ENCODE results near the gene SH3RF3. TPM values are rescaled to one million over a fixed set of nuclear protein-coding genes. Genes with fewer than 3 reads are reported as not detected.

The SH3RF3 gene
- total RNA-seq, 1 donor from 2014 or later = 35.8 TPM

GRCh38 chr2:109382951-109383350, 253.9 kb downstream of the SH3RF3 start:
- no peak for DNase-seq (ENCODE audit: extremely low read depth, low read depth, low spot score)

GRCh38 chr2:109383505-109384307, 254.7 kb downstream of the SH3RF3 start:
- DNase-seq (ENCODE audit: extremely low read depth, low read depth, low spot score) = no peak

- no peak for DNase-seq (ENCODE audit: extremely low read depth, low read depth, low spot score)
Observed at GRCh38 chr2:109384308-109385271, 255.6 kb downstream of the SH3RF3 start.

GRCh38 chr2:109385506-109385905, 256.5 kb downstream of the SH3RF3 start:
- no peak for DNase-seq (ENCODE audit: extremely low read depth, low read depth, low spot score)

- no peak for DNase-seq (ENCODE audit: extremely low read depth, low read depth, low spot score)
Observed at GRCh38 chr2:109386004-109386695, 257.1 kb downstream of the SH3RF3 start.

GRCh38 chr2:109387221-109387735, 258.3 kb downstream of the SH3RF3 start:
- DNase-seq (ENCODE audit: extremely low read depth, low read depth, low spot score) = no peak

- no peak for DNase-seq (ENCODE audit: extremely low read depth, low read depth, low spot score)
Observed at GRCh38 chr2:109387778-109388469, 258.9 kb downstream of the SH3RF3 start.

GRCh38 chr2:109391243-109391642, 262.2 kb downstream of the SH3RF3 start:
- DNase-seq (ENCODE audit: extremely low read depth, low read depth, low spot score) = no peak

GRCh38 chr2:109392140-109392539, 263.1 kb downstream of the SH3RF3 start:
- no peak for DNase-seq (ENCODE audit: extremely low read depth, low read depth, low spot score)

- DNase-seq (ENCODE audit: extremely low read depth, low read depth, low spot score) = no peak
Observed at GRCh38 chr2:109392816-109393661, 264.0 kb downstream of the SH3RF3 start.

GRCh38 chr2:109393662-109393972, 264.6 kb downstream of the SH3RF3 start:
- no peak for DNase-seq (ENCODE audit: extremely low read depth, low read depth, low spot score)

- DNase-seq (ENCODE audit: extremely low read depth, low read depth, low spot score) = no peak
Observed at GRCh38 chr2:109395494-109396201, 266.6 kb downstream of the SH3RF3 start.

- DNase-seq (ENCODE audit: extremely low read depth, low read depth, low spot score) = no peak
Observed at GRCh38 chr2:109396202-109397180, 267.5 kb downstream of the SH3RF3 start.

GRCh38 chr2:109397893-109398292, 268.9 kb downstream of the SH3RF3 start:
- DNase-seq (ENCODE audit: extremely low read depth, low read depth, low spot score) = no peak

GRCh38 chr2:109398366-109399015, 269.5 kb downstream of the SH3RF3 start:
- no peak for DNase-seq (ENCODE audit: extremely low read depth, low read depth, low spot score)

- DNase-seq (ENCODE audit: extremely low read depth, low read depth, low spot score) = no peak
Observed at GRCh38 chr2:109399066-109399465, 270.1 kb downstream of the SH3RF3 start.

GRCh38 chr2:109400102-109400501, 271.1 kb downstream of the SH3RF3 start:
- DNase-seq (ENCODE audit: extremely low read depth, low read depth, low spot score) = no peak
